GM19238 (cell line): Measurements from ENCODE around the gene KLF1.

Experiments
- DNase-seq: peaks from one replicate; pipeline ENCODE4 v3.0.0; 2011; ENCODE audit warnings: low spot score; ENCODE audit not compliant: insufficient read length

The KLF1 gene

DNA sequence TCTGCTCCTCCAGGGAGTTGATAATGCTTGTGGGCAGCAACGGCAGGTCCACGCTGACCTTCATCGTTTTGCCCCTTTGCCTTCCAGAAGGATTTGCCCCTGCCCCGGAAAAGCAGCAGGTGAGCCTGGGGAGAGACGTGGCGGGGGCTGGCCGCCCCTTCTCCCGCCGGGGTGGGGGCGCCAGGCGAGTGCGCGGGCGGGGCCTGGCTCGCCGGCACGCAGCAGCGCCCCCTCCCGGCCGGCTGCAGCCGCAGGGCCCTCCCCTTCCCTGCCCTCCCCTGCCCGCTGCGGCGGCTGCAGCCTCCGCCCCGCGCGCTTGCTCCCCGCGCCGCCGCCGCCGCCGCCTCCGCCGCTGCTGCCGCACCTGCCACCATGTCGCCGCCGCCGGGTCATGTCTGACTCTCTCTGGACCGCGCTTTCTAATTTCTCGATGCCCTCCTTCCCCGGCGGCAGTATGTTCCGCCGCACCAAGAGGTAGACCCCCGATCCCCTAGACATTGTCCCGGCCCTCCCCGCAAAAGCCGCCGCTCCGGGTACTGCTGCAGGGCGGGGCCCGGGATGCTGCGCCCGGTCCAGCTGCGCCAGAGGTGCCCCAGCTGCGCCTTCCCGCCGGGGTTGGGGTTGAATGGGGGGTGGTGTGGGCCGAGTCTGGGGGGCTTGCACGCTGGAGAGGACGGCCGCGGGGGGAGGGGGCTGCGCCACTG is 48.7 kb downstream of the KLF1 start, which contains the start of gene MAST1:
TSS of gene MAST1 (plus strand) at position 334 of the 704 bp plus-strand sequence. CDS start at position 392, 58 bp downstream.
- DNase-seq, result peak; percentile 71

DNA sequence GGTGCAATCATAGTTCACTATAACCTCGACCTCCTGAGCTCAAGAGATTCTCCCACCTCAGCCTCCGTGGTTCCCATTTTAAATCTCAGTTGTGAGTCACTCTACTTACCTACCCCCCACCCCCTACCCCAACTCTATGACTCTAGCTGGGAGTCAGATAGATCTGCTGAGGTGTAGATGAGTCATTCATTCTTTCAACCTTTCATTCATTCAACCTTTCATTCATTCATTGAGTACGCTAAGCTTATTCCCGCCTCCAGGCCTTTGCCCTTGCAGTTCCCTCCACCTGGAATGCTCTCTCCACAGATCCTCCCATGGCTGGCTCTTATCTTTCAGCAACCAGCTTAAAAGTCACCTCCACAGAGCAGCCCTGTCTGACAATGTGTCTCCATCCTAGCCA is 49.8 kb downstream of the KLF1 start:
- no peak for DNase-seq

DNA sequence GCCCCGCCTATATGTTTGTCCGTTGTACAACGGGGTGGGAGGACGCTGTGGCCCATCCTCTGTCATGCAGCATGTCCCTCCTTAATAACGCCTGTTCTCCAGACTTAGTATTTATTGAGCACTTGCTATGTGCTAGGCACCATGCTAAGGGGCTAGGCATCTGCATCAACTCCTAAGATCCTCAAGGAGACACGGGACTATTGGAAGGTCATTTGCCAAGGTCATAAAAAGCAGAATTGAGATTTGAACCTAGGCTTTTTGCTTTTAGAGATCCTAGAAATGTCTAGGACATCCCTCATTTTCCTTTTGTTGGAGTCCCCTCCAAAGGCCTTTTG is 50.5 kb downstream of the KLF1 start:
- DNase-seq, result no peak

GRCh38 chr19:12834976-12835757 is 51.8 kb downstream of the KLF1 start:
- DNase-seq, result no peak

DNA sequence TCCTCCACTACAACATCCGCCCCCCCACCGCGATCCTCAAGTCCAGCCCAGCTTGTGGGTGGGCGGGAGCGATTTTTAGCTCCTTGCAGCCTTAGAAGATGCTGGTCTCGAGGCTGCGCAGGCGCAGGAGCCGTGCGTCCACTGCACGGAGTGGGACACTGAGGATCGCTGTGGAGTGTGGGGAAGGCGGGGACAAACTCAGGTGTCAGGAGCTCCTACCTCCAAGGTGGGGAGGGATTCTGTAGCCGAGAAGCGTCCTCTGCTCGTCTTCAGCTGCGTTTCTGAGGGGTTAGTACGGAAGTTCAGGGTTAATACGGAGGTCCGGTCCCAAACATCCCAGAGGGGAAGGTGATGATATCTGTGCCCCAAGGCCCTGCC is 52.4 kb downstream of the KLF1 start, which contains the start of gene RTBDN:
TSS of gene RTBDN (minus strand) at position 14 of the 378 bp plus-strand sequence. CDS start 4,600 bp downstream, outside the sequence.
- DNase-seq, result no peak
